DND-41 (cell line): Measurements from ENCODE around the gene NRSN2.
A peak's percentile ranks its signal among the peaks of the same experiment; 100 is the strongest.

ENCODE experiments used
- ATAC-seq: fragments of 200-7000 bp; cut with Tn5 transposase; 3 replicates; pipeline ENCODE4 v1.9.1; 2021; ENCODE audit warnings: low read depth; ENCODE audit not compliant: insufficient read depth
- DNase-seq: peaks from one replicate; pipeline ENCODE4 v3.0.0-alpha.2; 2020
- H2AFZ ChIP-seq: 2 replicates; pipeline ENCODE4 v1.6.0; 2012; ENCODE audit warnings: low read depth, low read length
- H3K27ac ChIP-seq: 2 replicates; pipeline ENCODE4 v1.5.1; 2012; ENCODE audit warnings: low read length, inconsistent platforms
- H3K27me3 ChIP-seq: fragments of 200-600 bp; sonication (generic); 2 replicates; pipeline ENCODE4 v1.6.0; 2012; ENCODE audit warnings: low read length, mild to moderate bottlenecking, inconsistent platforms; ENCODE audit not compliant: insufficient read depth, poor library complexity
- H3K36me3 ChIP-seq: 2 replicates; pipeline ENCODE4 v1.5.1; 2012; ENCODE audit warnings: low read length, inconsistent platforms; ENCODE audit not compliant: insufficient read depth
- H3K4me1 ChIP-seq: 2 replicates; pipeline ENCODE4 v1.5.1; 2012; ENCODE audit warnings: mild to moderate bottlenecking, low read length; ENCODE audit not compliant: insufficient read depth
- H3K4me2 ChIP-seq: 2 replicates; pipeline ENCODE4 v1.6.0; 2012; ENCODE audit warnings: mild to moderate bottlenecking, moderate library complexity, low read length, inconsistent platforms; ENCODE audit not compliant: insufficient read depth
- H3K4me3 ChIP-seq, 2 experiments: fragments of 200-600 bp in 1 of 2; shearing (Covaris generic) in 1 of 2; 2 replicates each; pipeline ENCODE4 v1.5.1; 2012 to 2016; ENCODE audit warnings: inconsistent platforms in 2 of 2, low read length in 2 of 2, mild to moderate bottlenecking in 2 of 2, low read depth in 1 of 2, moderate library complexity in 1 of 2
- H3K79me2 ChIP-seq: 2 replicates; pipeline ENCODE4 v1.6.0; 2012; ENCODE audit warnings: low read length, inconsistent platforms; ENCODE audit not compliant: insufficient read depth
- H3K9ac ChIP-seq: 2 replicates; pipeline ENCODE4 v1.6.0; 2012; ENCODE audit warnings: low read depth, mild to moderate bottlenecking, inconsistent platforms, low read length, moderate library complexity
- H3K9me3 ChIP-seq: 2 replicates; pipeline ENCODE4 v1.5.1; 2012; ENCODE audit warnings: low read length, moderate library complexity, mild to moderate bottlenecking, inconsistent platforms; ENCODE audit not compliant: insufficient read depth, severe bottlenecking
- H4K20me1 ChIP-seq: 2 replicates; pipeline ENCODE4 v1.6.0; 2012; ENCODE audit warnings: low read length; ENCODE audit not compliant: insufficient read depth
- CTCF ChIP-seq: IDR thresholded peaks from 2 replicates; pipeline ENCODE4 v1.5.1; 2012; ENCODE audit warnings: borderline replicate concordance, low read length, moderate library complexity, mild to moderate bottlenecking; ENCODE audit not compliant: poor library complexity, severe bottlenecking; ENCODE audit errors: extremely low read depth
- EZH2 ChIP-seq: IDR thresholded peaks from 3 replicates; pipeline ENCODE4 v1.6.1; 2012; ENCODE audit warnings: borderline replicate concordance, low read depth, mild to moderate bottlenecking, moderate library complexity, low read length, inconsistent platforms; ENCODE audit not compliant: severe bottlenecking

Gene NRSN2

DNA sequence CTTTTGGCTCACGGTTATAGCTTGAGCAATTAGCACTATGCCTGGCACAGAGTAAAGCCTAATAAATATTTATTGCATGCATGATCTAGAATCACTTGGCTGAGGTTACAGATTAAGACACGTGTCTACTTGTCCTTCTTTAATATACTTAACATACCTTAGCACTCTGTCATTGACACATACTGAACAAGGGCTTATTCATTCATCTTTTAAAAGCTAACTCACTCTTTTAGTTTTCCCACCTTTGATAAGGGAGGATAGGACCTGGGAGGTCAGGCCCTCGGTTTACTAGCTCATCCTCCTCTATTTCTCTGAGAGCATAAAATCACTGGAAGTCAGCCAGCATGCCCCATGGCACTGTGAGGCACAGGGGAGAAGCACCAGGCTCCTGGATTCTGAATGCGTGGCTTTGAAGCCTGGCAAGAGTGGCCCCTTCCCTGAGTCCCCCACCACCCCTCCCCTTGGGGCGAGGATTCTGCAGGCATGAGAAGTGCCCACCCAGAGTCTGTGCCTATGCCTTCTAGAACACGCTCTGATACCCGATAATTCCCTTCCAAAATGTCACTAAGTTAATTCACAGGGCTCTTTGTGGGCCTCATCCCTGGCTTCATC is 38.4 kb upstream of the NRSN2 start:
- H4K20me1 ChIP-seq = no peaks in the 10 kb centered on the region
- no peaks in the 10 kb centered on the region for H3K27me3 ChIP-seq
- TF ChIP-seq CTCF (no peak), EZH2 (no peak)
- no peak overlapping the region for H3K9ac ChIP-seq
- H3K79me2 ChIP-seq = no peaks in the 10 kb centered on the region
- H3K4me1 ChIP-seq = no peaks in the 10 kb centered on the region
- no peaks in the 10 kb centered on the region for H3K36me3 ChIP-seq
- H3K9me3 ChIP-seq = no peaks in the 10 kb centered on the region
- H3K4me3 ChIP-seq = no peak overlapping the region
- no peak overlapping the region for H3K4me2 ChIP-seq
- DNase-seq (no peak), ATAC-seq (no peak)
- no peak overlapping the region for H2AFZ ChIP-seq
- H3K27ac ChIP-seq = no peak overlapping the region

DNA sequence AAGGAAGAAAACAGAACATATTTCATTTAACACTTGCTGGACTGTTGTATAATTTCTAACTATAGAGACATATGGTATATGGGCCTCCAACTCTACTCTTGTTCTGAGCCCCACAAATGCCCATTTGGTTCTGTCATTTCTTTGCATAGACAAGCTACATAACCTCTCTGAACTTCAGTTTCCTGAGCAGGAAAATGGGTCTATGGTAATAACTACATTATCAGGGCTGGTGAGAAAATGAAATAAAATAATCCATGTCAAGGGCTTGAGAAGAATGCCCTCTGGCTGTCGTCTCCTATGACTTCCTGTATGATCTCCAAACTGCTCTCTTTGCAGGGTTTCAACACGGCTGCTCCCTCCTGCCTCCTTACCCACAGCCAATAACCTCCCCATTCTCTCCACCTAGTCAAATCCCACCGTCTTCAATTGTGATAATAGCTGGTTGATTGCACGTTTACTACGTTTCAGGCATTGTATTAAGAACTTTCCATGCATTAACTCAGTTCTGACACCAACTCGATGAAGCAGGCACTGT is 37.5 kb upstream of the NRSN2 start:
- Histone ChIP-seq H3K27me3 (no peaks in the 10 kb centered on the region), H3K27ac (no peak overlapping the region), H3K36me3 (no peaks in the 10 kb centered on the region), H2AFZ (no peak overlapping the region; the same call in 1 of the 2 replicates), H4K20me1 (no peaks in the 10 kb centered on the region), H3K9ac (no peak overlapping the region), H3K79me2 (no peaks in the 10 kb centered on the region), H3K4me3 (no peak overlapping the region), H3K4me1 (no peaks in the 10 kb centered on the region), H3K9me3 (no peaks in the 10 kb centered on the region), H3K4me2 (no peak overlapping the region)
- ATAC-seq = no peak
- TF ChIP-seq CTCF (no peak), EZH2 (no peak)
- no peak for DNase-seq

- H3K4me3 ChIP-seq = no peak overlapping the region
- no peak overlapping the region for H3K4me2 ChIP-seq
- H3K79me2 ChIP-seq = no peaks in the 10 kb centered on the region
- no peak overlapping the region for H3K9ac ChIP-seq
- TF ChIP-seq EZH2 (no peak), CTCF (no peak)
- no peaks in the 10 kb centered on the region for H4K20me1 ChIP-seq
- no peak overlapping the region for H3K27ac ChIP-seq
- ATAC-seq = peak; percentile 39; the same call in 1 of the 3 replicates
- H2AFZ ChIP-seq = no peak overlapping the region; the same call in 1 of the 2 replicates
- no peaks in the 10 kb centered on the region for H3K27me3 ChIP-seq
- no peaks in the 10 kb centered on the region for H3K9me3 ChIP-seq
- no peak for DNase-seq
- H3K36me3 ChIP-seq = no peaks in the 10 kb centered on the region
- H3K4me1 ChIP-seq = no peaks in the 10 kb centered on the region
Measured at GRCh38 chr20:309841-310644, 36.9 kb upstream of the NRSN2 start.
